Posterior cingulate gyrus (tissue), 11 donors: ENCODE measurements around the gene CPPED1.

Source experiments
- DNase-seq, 10 donors: peaks; one replicate each; pipeline versions ENCODE4 v3.0.0 to v3.0.0-alpha.2; 2020 to 2021; ENCODE audit warnings: mixed read lengths in 3 of 10
- intact Hi-C: fragments of 100-400 bp; cut with DNase I; formaldehyde crosslinking; loops from one replicate; pipeline ENCODE4 v1.15.1; 2023

Gene CPPED1

GRCh38 chr16:12658506-12658905 is 145.2 kb downstream of the CPPED1 start:
- intact Hi-C loops = no loop called here
- DNase-seq = no peak

GRCh38 chr16:12655537-12655936 is 148.2 kb downstream of the CPPED1 start:
- intact Hi-C loops = no loop called here
- DNase-seq = no peak

GRCh38 chr16:12653820-12654392 is 149.8 kb downstream of the CPPED1 start:
- DNase-seq = no peak
- intact Hi-C loops = no loop called here

GRCh38 chr16:12652924-12653323 is 150.8 kb downstream of the CPPED1 start:
- intact Hi-C loops = no loop called here
- no peak for DNase-seq

GRCh38 chr16:12651765-12652512 is 151.7 kb downstream of the CPPED1 start:
- intact Hi-C loops = no loop called here
- DNase-seq = no peak

- intact Hi-C loops = no loop called here
- no peak for DNase-seq
Measured at GRCh38 chr16:12649356-12649755, 154.3 kb downstream of the CPPED1 start.

- intact Hi-C loops = no loop called here
- peak in 7 of 10 donors; percentile 24 to 92 (median 58) for DNase-seq
Measured at GRCh38 chr16:12646490-12647274, 157.0 kb downstream of the CPPED1 start.

- intact Hi-C loops = no loop called here
- no peak for DNase-seq
Measured at GRCh38 chr16:12646098-12646489, 157.6 kb downstream of the CPPED1 start.

GRCh38 chr16:12643034-12643455 is 160.6 kb downstream of the CPPED1 start:
- intact Hi-C loops = no loop called here
- DNase-seq = no peak

- no peak for DNase-seq
- intact Hi-C loops = no loop called here
Measured at GRCh38 chr16:12639044-12639443, 164.6 kb downstream of the CPPED1 start.

- intact Hi-C loops = no loop called here
- no peak for DNase-seq
Measured at GRCh38 chr16:12637002-12637401, 166.7 kb downstream of the CPPED1 start.

- intact Hi-C loops = no loop called here
- no peak for DNase-seq
Measured at GRCh38 chr16:12629271-12629670, 174.4 kb downstream of the CPPED1 start.

- no peak for DNase-seq
- intact Hi-C loops = no loop called here
Measured at GRCh38 chr16:12628536-12628935, 175.2 kb downstream of the CPPED1 start.

GRCh38 chr16:12627394-12627793 is 176.3 kb downstream of the CPPED1 start:
- no peak for DNase-seq
- intact Hi-C loops = no loop called here

- peak in 1 of 10 donors; percentile 50 for DNase-seq
- intact Hi-C loops = no loop called here
Measured at GRCh38 chr16:12626411-12626810, 177.3 kb downstream of the CPPED1 start.

GRCh38 chr16:12625716-12626115 is 178.0 kb downstream of the CPPED1 start:
- intact Hi-C loops = no loop called here
- DNase-seq = peak in 1 of 10 donors; percentile 60

GRCh38 chr16:12625068-12625467 is 178.6 kb downstream of the CPPED1 start:
- intact Hi-C loops = no loop called here
- peak in 1 of 10 donors; percentile 36 for DNase-seq

- intact Hi-C loops = no loop called here
- DNase-seq = no peak
Measured at GRCh38 chr16:12620150-12620549, 183.5 kb downstream of the CPPED1 start.

GRCh38 chr16:12618515-12618914 is 185.2 kb downstream of the CPPED1 start:
- intact Hi-C loops = no loop called here
- DNase-seq = peak in 1 of 10 donors; percentile 63

GRCh38 chr16:12617401-12617819 is 186.3 kb downstream of the CPPED1 start:
- intact Hi-C loops = no loop called here
- peak in 1 of 10 donors; percentile 53 for DNase-seq

- intact Hi-C loops = no loop called here
- DNase-seq = peak in 1 of 10 donors; percentile 20
Measured at GRCh38 chr16:12614662-12615278, 188.9 kb downstream of the CPPED1 start.
